Vagina (tissue), 2 donors: Measurements from ENCODE around the gene JAKMIP1. TPM values are rescaled to one million over a fixed set of nuclear protein-coding genes. Genes with fewer than 3 reads are reported as not detected.

ENCODE experiments used
- DNase-seq, 2 donors: peaks; one replicate each; pipeline ENCODE4 v3.0.0-alpha.2; 2017; ENCODE audit errors: extremely low spot score in 2 of 2
- H3K27ac ChIP-seq: fragments of 200-600 bp; sonication (generic); one replicate; pipeline ENCODE4 v1.5.1; 2019
- H3K27me3 ChIP-seq: fragments of 200-600 bp; sonication (generic); one replicate; pipeline ENCODE4 v1.5.1; 2019
- H3K36me3 ChIP-seq, 2 donors: fragments of 200-600 bp; sonication (generic); one replicate each; pipeline ENCODE4 v1.5.1; 2017 to 2019
- H3K4me1 ChIP-seq: fragments of 200-600 bp; sonication (generic); one replicate; pipeline ENCODE4 v1.5.1; 2019
- H3K4me3 ChIP-seq, 2 donors: fragments of 200-600 bp; sonication (generic); 1 replicate in 1 of 2; 2 replicates in 1 of 2; pipeline ENCODE4 v1.5.1; 2016 to 2019
- H3K9me3 ChIP-seq: fragments of 200-600 bp; sonication (generic); one replicate; pipeline ENCODE4 v1.5.1; 2019
- CTCF ChIP-seq, 3 experiments: fragments of 450-650 bp in 2 of 3; fragments of 200-600 bp in 1 of 3; sonication (generic) in 1 of 3; IDR thresholded peaks; one replicate each; pipeline ENCODE4 v1.5.1; 2017 to 2019; ENCODE audit warnings: antibody characterized with exemption in 3 of 3, mild to moderate bottlenecking in 2 of 3, moderate library complexity in 2 of 3
- POLR2A ChIP-seq, 2 donors: fragments of 450-650 bp; IDR thresholded peaks; one replicate each; pipeline ENCODE4 v1.6.1; 2017; ENCODE audit warnings: antibody characterized with exemption in 2 of 2, mild to moderate bottlenecking in 2 of 2, moderate library complexity in 2 of 2
- POLR2AphosphoS5 ChIP-seq, 2 donors: sonication (generic); formaldehyde crosslinking; IDR thresholded peaks; one replicate each; pipeline ENCODE4 v1.9.0; 2017; ENCODE audit warnings: antibody characterized with exemption in 2 of 2, mild to moderate bottlenecking in 2 of 2, low read depth in 1 of 2; ENCODE audit not compliant: insufficient read depth in 1 of 2
- intact Hi-C: fragments of 100-400 bp; cut with DNase I; formaldehyde crosslinking; loops from one replicate; pipeline ENCODE4 v1.15.1; 2023
- total RNA-seq: library from RNA; depleted of rRNA; stranded (reverse); fragments of >200 nt; gene quantifications from one replicate; pipeline ENCODE4 v1.2.3, GENCODE V29; 2016

The JAKMIP1 gene
- total RNA-seq, 1 donor from 2014 or later, result 5.2 TPM

- Histone ChIP-seq H3K27me3 (no peaks in the 10 kb centered on the region), H3K27ac (no peak overlapping the region), H3K4me1 (no peaks in the 10 kb centered on the region), H3K36me3 (no peaks in the 10 kb centered on the region), H3K9me3 (no peaks in the 10 kb centered on the region), H3K4me3 (no peak overlapping the region)
- DNase-seq, result no peak
- TF ChIP-seq POLR2AphosphoS5 (IDR thresholded peaks at IDR 0.05; ENCODE audit: insufficient read depth in 1 of 2, low read depth in 1 of 2), result no peak
- TF ChIP-seq CTCF (IDR thresholded peaks at IDR 0.05), result no peak
- no peak for TF ChIP-seq POLR2A (IDR thresholded peaks at IDR 0.05)
- intact Hi-C loops, result no loop called here
Measured at GRCh38 chr4:6153874-6154273, 46.5 kb downstream of the JAKMIP1 start.

DNA sequence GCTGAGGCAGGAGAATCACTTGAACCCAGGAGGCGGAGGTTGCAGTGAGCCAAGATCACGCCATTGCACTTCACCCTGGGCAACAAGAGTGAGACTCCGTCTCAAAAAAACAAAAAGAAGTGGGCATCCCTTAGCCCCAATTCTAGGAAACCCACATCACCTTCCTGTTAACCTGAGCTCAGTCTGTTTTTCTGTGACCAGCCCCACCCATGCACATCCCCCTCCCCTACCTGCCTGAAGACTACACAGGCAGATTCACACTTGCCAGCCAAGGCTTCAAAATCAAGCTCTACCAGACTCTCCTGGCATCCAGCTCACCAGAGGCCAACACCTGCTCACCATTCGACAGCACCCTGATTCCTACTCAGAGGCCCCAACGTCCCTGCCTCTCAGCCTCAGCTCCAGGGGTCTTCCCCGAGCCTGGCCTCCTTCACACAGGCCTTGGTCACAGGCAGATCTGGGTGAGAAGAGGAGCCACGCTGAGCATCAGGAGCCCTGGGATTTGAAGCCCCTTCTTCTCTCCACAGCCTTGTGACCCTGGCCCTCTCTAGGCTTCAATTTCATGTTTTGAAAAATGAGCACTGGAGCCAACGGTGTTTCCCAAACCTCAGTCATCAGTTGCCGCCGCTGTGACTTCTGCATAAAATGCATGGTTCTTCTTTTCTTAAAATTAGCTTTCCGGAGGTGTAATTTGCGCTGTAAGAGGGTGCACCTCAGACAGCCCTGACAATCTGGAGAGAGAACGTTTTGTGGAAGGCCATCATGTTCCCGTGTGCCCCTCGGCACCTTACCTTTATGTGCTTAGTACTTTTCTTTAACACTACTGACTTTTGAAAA is 47.3 kb downstream of the JAKMIP1 start:
- H3K27me3 ChIP-seq, result no peaks in the 10 kb centered on the region

DNA sequence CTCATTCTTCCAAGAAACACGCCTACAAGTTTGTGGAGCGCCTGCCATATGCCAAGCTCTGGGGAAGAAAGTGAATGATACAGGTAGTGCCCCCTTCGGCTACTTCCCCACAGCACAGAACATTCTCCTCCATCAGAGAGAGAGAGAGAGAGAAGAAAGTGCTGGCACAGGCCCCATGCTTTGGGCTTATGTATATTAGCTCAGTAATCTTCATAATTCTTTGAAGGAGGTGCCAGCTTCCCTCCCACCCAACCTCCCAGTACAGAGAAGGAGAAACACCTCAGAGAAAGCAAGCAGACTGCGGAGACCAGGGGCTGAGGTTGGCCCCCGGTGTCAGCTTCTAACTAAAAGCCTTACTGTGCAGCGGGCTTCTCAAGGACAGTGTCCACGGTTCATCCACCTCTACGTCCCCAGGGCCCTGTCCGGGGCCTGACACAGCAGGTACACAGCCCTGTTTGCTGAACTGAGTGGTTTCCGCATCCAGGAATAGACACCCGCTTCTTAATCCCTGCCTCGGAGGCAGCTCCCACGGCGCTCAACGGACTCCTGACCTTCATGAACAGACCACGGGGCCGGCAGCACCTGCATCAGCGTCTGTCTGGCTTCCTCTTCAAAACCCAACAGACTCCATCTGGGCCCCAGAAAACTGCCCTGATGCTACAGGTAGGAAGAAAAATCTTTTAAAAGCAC is 50.2 kb downstream of the JAKMIP1 start:
- Histone ChIP-seq H3K4me1 (no peaks in the 10 kb centered on the region), H3K27ac (no peak overlapping the region), H3K36me3 (no peaks in the 10 kb centered on the region), H3K9me3 (no peaks in the 10 kb centered on the region), H3K4me3 (no peak overlapping the region), H3K27me3 (no peaks in the 10 kb centered on the region)
- TF ChIP-seq CTCF (IDR thresholded peaks at IDR 0.05), result no peak
- TF ChIP-seq POLR2AphosphoS5 (IDR thresholded peaks at IDR 0.05; ENCODE audit: insufficient read depth in 1 of 2, low read depth in 1 of 2), result no peak
- no peak for TF ChIP-seq POLR2A (IDR thresholded peaks at IDR 0.05)
- no peak for DNase-seq
- intact Hi-C loops, result no loop called here

More for the DNA sequence above, 47.3 kb downstream of the JAKMIP1 start:
- Histone ChIP-seq H3K36me3 (no peaks in the 10 kb centered on the region), H3K4me1 (no peaks in the 10 kb centered on the region), H3K27ac (no peak overlapping the region), H3K9me3 (no peaks in the 10 kb centered on the region), H3K4me3 (no peak overlapping the region)
- no peak for DNase-seq
- TF ChIP-seq CTCF (IDR thresholded peaks at IDR 0.05), result no peak
- no peak for TF ChIP-seq POLR2AphosphoS5 (IDR thresholded peaks at IDR 0.05; ENCODE audit: insufficient read depth in 1 of 2, low read depth in 1 of 2)
- TF ChIP-seq POLR2A (IDR thresholded peaks at IDR 0.05), result no peak
- intact Hi-C loops, result no loop called here

DNA sequence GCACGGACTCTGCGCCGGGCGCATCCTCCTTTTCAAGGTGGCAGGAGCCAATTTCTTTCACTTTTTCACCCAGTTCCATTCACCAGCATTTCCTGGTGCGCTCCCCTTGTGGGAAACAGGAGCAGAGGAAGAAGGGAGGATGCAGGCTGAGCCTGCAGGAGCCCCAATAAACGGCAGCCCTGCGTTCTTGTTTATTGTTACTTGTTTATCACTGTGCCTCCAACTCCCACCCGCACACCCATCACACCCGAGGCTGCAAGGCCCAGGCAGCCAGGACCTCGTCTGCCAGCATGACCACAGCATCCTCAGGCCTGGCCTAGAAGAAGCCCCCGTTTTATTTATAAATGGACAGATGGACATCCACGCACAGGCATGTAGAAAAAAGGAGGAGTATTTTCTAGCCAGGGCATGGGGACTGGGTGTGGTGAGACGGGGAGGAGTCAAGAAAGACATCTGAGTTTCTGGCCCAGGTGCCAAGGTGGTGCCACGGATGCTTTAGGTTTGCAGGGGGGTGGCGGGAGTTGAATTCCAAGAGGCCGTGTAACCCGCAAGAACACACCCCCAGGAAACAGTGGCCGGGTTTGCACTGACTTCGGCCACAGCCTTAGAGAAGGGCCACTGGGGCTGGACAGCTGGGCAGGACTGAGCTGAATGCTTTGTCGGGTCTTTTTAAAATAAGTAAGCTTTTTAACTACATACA is 51.7 kb downstream of the JAKMIP1 start:
- no peaks in the 10 kb centered on the region for H3K36me3 ChIP-seq
- TF ChIP-seq CTCF (IDR thresholded peaks at IDR 0.05) (no peak), POLR2A (IDR thresholded peaks at IDR 0.05) (no peak), POLR2AphosphoS5 (IDR thresholded peaks at IDR 0.05; ENCODE audit: insufficient read depth in 1 of 2, low read depth in 1 of 2) (no peak)
- H3K4me1 ChIP-seq, result no peaks in the 10 kb centered on the region
- no peaks in the 10 kb centered on the region for H3K27me3 ChIP-seq
- H3K9me3 ChIP-seq, result no peaks in the 10 kb centered on the region
- no peak overlapping the region for H3K4me3 ChIP-seq
- intact Hi-C loops, result no loop called here
- DNase-seq, result no peak
- no peak overlapping the region for H3K27ac ChIP-seq
